Caco-2 (cell line): ENCODE measurements around the gene APCS. TPM values are rescaled to one million over a fixed set of nuclear protein-coding genes. Genes with fewer than 3 reads are reported as not detected.

Source experiments
- BruUV-seq: library from RNA; stranded (reverse); fragments of 400-500 nt; replicated peaks from 2 replicates; lab custom pipeline; 2021; lab: Mats Ljungman, UMichigan
- CTCF ChIA-PET: fragments of 300-600 bp; sonication (Branson Sonifier 250); formaldehyde crosslinking; loops from one replicate; lab custom pipeline; 2022; ENCODE audit warnings: antibody characterized with exemption; lab: Charles Lee
- POLR2A ChIA-PET: fragments of 300-600 bp; sonication (Branson Sonifier 250); formaldehyde crosslinking; loops from one replicate; lab custom pipeline; 2022; ENCODE audit warnings: antibody characterized with exemption; lab: Charles Lee
- DNase-seq, 2 experiments: peaks; one replicate each; pipeline versions ENCODE4 v3.0.0 to v3.0.0-alpha.2; 2020 to 2022
- H3K27me3 ChIP-seq: replicated peaks from 2 replicates; pipeline ENCODE4 v1.6.0; 2011; ENCODE audit warnings: low read length; ENCODE audit not compliant: control insufficient read depth, insufficient read depth
- H3K36me3 ChIP-seq: 2 replicates; pipeline ENCODE4 v1.5.1; 2011; ENCODE audit warnings: low read length; ENCODE audit not compliant: control insufficient read depth, insufficient read depth
- H3K4me1 ChIP-seq: fragments of 250-450 bp; sonication (Bioruptor Pico); 2 replicates; pipeline ENCODE4 v1.5.1; 2020; ENCODE audit warnings: mild to moderate bottlenecking
- H3K4me3 ChIP-seq: 2 replicates; pipeline ENCODE4 v1.5.1; 2011; ENCODE audit warnings: low read depth, mild to moderate bottlenecking, control low read depth, low read length
- H3K9me3 ChIP-seq: fragments of 250-450 bp; sonication (Bioruptor Pico); 2 replicates; pipeline ENCODE4 v1.5.1; 2020; ENCODE audit warnings: mild to moderate bottlenecking, moderate library complexity
- H3K27ac Mint-ChIP-seq: one replicate; pipeline ENCODE4 v1.8.0; 2022; ENCODE audit warnings: mixed read lengths; ENCODE audit not compliant: unreplicated experiment
- H3K27me3 Mint-ChIP-seq: one replicate; pipeline ENCODE4 v1.8.0; 2022; ENCODE audit warnings: mixed read lengths; ENCODE audit not compliant: insufficient read depth, unreplicated experiment
- H3K36me3 Mint-ChIP-seq: one replicate; pipeline ENCODE4 v1.8.0; 2022; ENCODE audit warnings: mild to moderate bottlenecking, mixed read lengths; ENCODE audit not compliant: insufficient read depth, unreplicated experiment
- H3K4me1 Mint-ChIP-seq: one replicate; pipeline ENCODE4 v1.8.0; 2022; ENCODE audit warnings: low read depth, mixed read lengths; ENCODE audit not compliant: unreplicated experiment
- H3K4me3 Mint-ChIP-seq: one replicate; pipeline ENCODE4 v1.8.0; 2022; ENCODE audit warnings: mild to moderate bottlenecking, moderate library complexity, mixed read lengths; ENCODE audit not compliant: unreplicated experiment
- H3K9me3 Mint-ChIP-seq: one replicate; pipeline ENCODE4 v1.8.0; 2022; ENCODE audit warnings: mixed read lengths; ENCODE audit not compliant: unreplicated experiment
- intact Hi-C: fragments of 100-400 bp; cut with micrococcal nuclease; formaldehyde crosslinking; loops from one replicate; pipeline ENCODE4 v1.10.0; 2022; ENCODE audit not compliant: unreplicated experiment
- total RNA-seq: library from RNA; stranded (reverse); gene quantifications from 2 replicates; pipeline ENCODE4 v1.2.3, GENCODE V29; 2022
- TF ChIP-seq, protein P1 (sequence below), 2 experiments: fragments of 200-600 bp in 1 of 2; IDR thresholded peaks; 1 replicate in 1 of 2; 2 replicates in 1 of 2; pipeline versions ENCODE4 v1.5.1 to v1.8.0; 2011 to 2022; ENCODE audit warnings: antibody characterized with exemption in 1 of 2, control low read depth in 1 of 2, inconsistent platforms in 1 of 2, low read depth in 1 of 2, low read length in 1 of 2, mild to moderate bottlenecking in 1 of 2, moderate library complexity in 1 of 2; ENCODE audit not compliant: insufficient read depth in 1 of 2, severe bottlenecking in 1 of 2, unreplicated experiment in 1 of 2

Gene APCS
- total RNA-seq, 1 experiment from 2014 or later = not detected

DNA sequence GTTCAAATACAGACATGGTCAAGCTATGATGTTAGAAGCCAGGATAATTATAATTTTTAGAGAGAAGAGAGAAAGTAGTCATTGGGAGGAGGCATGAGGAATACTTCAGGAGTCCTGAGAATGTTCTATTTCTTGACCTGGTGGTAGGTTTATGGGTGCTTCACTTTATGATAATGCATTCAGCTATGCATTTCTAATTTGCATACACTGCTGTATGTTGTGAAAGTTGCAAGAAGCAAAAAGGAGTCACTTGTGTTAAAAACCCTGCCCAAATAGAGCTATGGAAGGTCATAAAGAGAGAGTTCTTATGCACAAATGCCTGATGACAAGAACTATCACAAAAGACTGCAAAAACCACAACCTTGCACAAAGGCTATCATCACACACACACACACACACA lies 45.3 kb downstream of the APCS start:
- intact Hi-C loops = no loop called here
- TF ChIP-seq, protein P1, sequence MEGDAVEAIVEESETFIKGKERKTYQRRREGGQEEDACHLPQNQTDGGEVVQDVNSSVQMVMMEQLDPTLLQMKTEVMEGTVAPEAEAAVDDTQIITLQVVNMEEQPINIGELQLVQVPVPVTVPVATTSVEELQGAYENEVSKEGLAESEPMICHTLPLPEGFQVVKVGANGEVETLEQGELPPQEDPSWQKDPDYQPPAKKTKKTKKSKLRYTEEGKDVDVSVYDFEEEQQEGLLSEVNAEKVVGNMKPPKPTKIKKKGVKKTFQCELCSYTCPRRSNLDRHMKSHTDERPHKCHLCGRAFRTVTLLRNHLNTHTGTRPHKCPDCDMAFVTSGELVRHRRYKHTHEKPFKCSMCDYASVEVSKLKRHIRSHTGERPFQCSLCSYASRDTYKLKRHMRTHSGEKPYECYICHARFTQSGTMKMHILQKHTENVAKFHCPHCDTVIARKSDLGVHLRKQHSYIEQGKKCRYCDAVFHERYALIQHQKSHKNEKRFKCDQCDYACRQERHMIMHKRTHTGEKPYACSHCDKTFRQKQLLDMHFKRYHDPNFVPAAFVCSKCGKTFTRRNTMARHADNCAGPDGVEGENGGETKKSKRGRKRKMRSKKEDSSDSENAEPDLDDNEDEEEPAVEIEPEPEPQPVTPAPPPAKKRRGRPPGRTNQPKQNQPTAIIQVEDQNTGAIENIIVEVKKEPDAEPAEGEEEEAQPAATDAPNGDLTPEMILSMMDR (IDR thresholded peaks at IDR 0.05; ENCODE audit: insufficient read depth in 1 of 2, low read depth in 1 of 2, low read length in 1 of 2, severe bottlenecking in 1 of 2, unreplicated experiment in 1 of 2) = no peak
- Mint-ChIP-seq H3K27me3 (peaks cover 7% of the 10 kb centered on the region), H3K4me3 (no peak overlapping the region), H3K27ac (no peak overlapping the region), H3K9me3 (no peaks in the 10 kb centered on the region), H3K4me1 (no peaks in the 10 kb centered on the region), H3K36me3 (no peaks in the 10 kb centered on the region)
- POLR2A ChIA-PET = no interaction called here
- BruUV-seq = no TSS peak
- DNase-seq = no peak
- Histone ChIP-seq H3K4me3 (no peak overlapping the region), H3K27me3 (no peaks in the 10 kb centered on the region), H3K36me3 (no peaks in the 10 kb centered on the region), H3K9me3 (no peaks in the 10 kb centered on the region), H3K4me1 (no peaks in the 10 kb centered on the region)
- CTCF ChIA-PET = interaction anchor here (0.6 kb wide), 1 partner anchor 205 kb away, joined by 3 read pairs; no protein-coding TSS in a partner anchor

Other genes with a start within 250 kb of the APCS start
- not detected in 2 replicates for gene OR10J4, start 155.6 kb upstream of the APCS start, total RNA-seq
- gene OR10J1, start 148.1 kb upstream of the APCS start, total RNA-seq = not detected in 2 replicates
- gene OR10J5, start 51.8 kb upstream of the APCS start, total RNA-seq = not detected in 2 replicates
- gene CRP, start 126.8 kb downstream of the APCS start, total RNA-seq = not detected in 2 replicates
- gene DUSP23, start 193.1 kb downstream of the APCS start, total RNA-seq = 40.5 and 44.5 TPM in 2 replicates
- not detected in 2 replicates for gene FCRL6, start 214.5 kb downstream of the APCS start, total RNA-seq
- not detected in 2 replicates for gene SLAMF8, start 239.0 kb downstream of the APCS start, total RNA-seq